WTC11 (cell line): Measurements from ENCODE around the gene USP47.

Experiments
- AR ChIP-seq: fragments of 250-450 bp; sonication (Bioruptor Pico); IDR thresholded peaks from 2 replicates; pipeline ENCODE4 v1.9.0; 2021; ENCODE audit warnings: mild to moderate bottlenecking
- ATF3 ChIP-seq: sonication (generic); formaldehyde crosslinking; conservative IDR thresholded peaks from 2 replicates; pipeline ENCODE4 v1.8.1; 2022; ENCODE audit warnings: mild to moderate bottlenecking, missing genetic modification reagents
- ATF6 ChIP-seq: sonication (generic); formaldehyde crosslinking; IDR thresholded peaks from 2 replicates; pipeline ENCODE4 v1.8.1; 2023; ENCODE audit warnings: mild to moderate bottlenecking, missing genetic modification reagents
- CTCF ChIP-seq: fragments of 200-600 bp; IDR thresholded peaks from 2 replicates; pipeline ENCODE4 v1.8.0; 2022; ENCODE audit warnings: antibody characterized with exemption
- FOXK1 ChIP-seq: sonication (generic); formaldehyde crosslinking; IDR thresholded peaks from 2 replicates; pipeline ENCODE4 v1.8.0; 2022; ENCODE audit warnings: mild to moderate bottlenecking, moderate library complexity, missing genetic modification reagents
- NR2C2 ChIP-seq: sonication (generic); formaldehyde crosslinking; IDR thresholded peaks from 2 replicates; pipeline ENCODE4 v1.8.0; 2022; ENCODE audit warnings: mild to moderate bottlenecking, missing genetic modification reagents
- PRDM15 ChIP-seq: sonication (generic); formaldehyde crosslinking; IDR thresholded peaks from 2 replicates; pipeline ENCODE4 v1.8.0; 2022; ENCODE audit warnings: missing genetic modification reagents
- RORB ChIP-seq: fragments of 250-450 bp; sonication (Bioruptor Pico); IDR thresholded peaks from 2 replicates; pipeline ENCODE4 v1.9.0; 2021; ENCODE audit warnings: mild to moderate bottlenecking
- USF2 ChIP-seq: sonication (generic); formaldehyde crosslinking; IDR thresholded peaks from 2 replicates; pipeline ENCODE4 v1.8.1; 2023; ENCODE audit warnings: mild to moderate bottlenecking, missing genetic modification reagents, moderate library complexity
- ZNF532 ChIP-seq: fragments of 250-450 bp; sonication (Bioruptor Pico); IDR thresholded peaks from 2 replicates; pipeline ENCODE4 v1.9.0; 2021; ENCODE audit warnings: mild to moderate bottlenecking, borderline replicate concordance

- TF ChIP-seq AR (no peak), CTCF (no peak), ZNF532 (CRISPR knock-in tag) (no peak), ATF6 (CRISPR knock-in tag) (no peak), PRDM15 (CRISPR knock-in tag) (no peak), NR2C2 (CRISPR knock-in tag) (no peak), FOXK1 (CRISPR knock-in tag) (no peak), USF2 (no peak), RORB (CRISPR knock-in tag) (no peak), ATF3 (CRISPR knock-in tag) (no peak)
Observed at GRCh38 chr11:11982975-11983374, 141.2 kb downstream of the USP47 start.
